H1 (cell line): ENCODE measurements around the gene MBTPS2. TPM values are rescaled to one million over a fixed set of nuclear protein-coding genes. Genes with fewer than 3 reads are reported as not detected.

Experiments
- CTCF ChIA-PET: fragments of 300-600 bp; sonication (Branson Sonifier 250); formaldehyde crosslinking; loops from one replicate; lab custom pipeline; 2021; ENCODE audit not compliant: partially characterized antibody; lab: Charles Lee
- POLR2A ChIA-PET: fragments of 300-600 bp; sonication (Branson Sonifier 250); formaldehyde crosslinking; loops from one replicate; lab custom pipeline; 2021; ENCODE audit warnings: inconsistent platforms; ENCODE audit not compliant: partially characterized antibody; lab: Charles Lee
- DNase-seq, 2 experiments: peaks; one replicate each; pipeline versions ENCODE4 v3.0.0 to v3.0.0-alpha.2; 2010 to 2022; ENCODE audit warnings: low spot score in 2 of 2, low read depth in 1 of 2, mixed read lengths in 1 of 2
- FAIRE-seq: peaks from 2 replicates; lab custom pipeline; 2011; peaks lifted over from hg19 to GRCh38; lab: Jason Lieb, UNC
- H2AFZ ChIP-seq: 2 replicates; pipeline ENCODE4 v1.8.1; 2012; ENCODE audit warnings: low read length, inconsistent platforms
- H2AK5ac ChIP-seq: 2 replicates; pipeline ENCODE4 v1.6.1; 2013; ENCODE audit warnings: low read depth, low read length
- H2BK120ac ChIP-seq: replicated peaks from 2 replicates; pipeline ENCODE3; 2013; ENCODE audit warnings: low read depth, low read length, inconsistent platforms
- H2BK12ac ChIP-seq: 2 replicates; pipeline ENCODE4 v1.6.1; 2013; ENCODE audit warnings: low read depth, low read length
- H2BK15ac ChIP-seq: 2 replicates; pipeline ENCODE4 v1.6.1; 2013; ENCODE audit warnings: low read length
- H2BK20ac ChIP-seq: 2 replicates; pipeline ENCODE4 v1.6.1; 2013; ENCODE audit warnings: low read length
- H2BK5ac ChIP-seq: 2 replicates; pipeline ENCODE4 v1.6.1; 2013; ENCODE audit warnings: low read depth, low read length
- H3K14ac ChIP-seq: 2 replicates; pipeline ENCODE4 v1.6.1; 2013; ENCODE audit warnings: inconsistent platforms; ENCODE audit not compliant: insufficient read length
- H3K18ac ChIP-seq: 2 replicates; pipeline ENCODE4 v1.6.1; 2013; ENCODE audit warnings: low read length; ENCODE audit errors: extremely low read depth
- H3K23ac ChIP-seq: 2 replicates; pipeline ENCODE4 v1.6.1; 2013; ENCODE audit warnings: inconsistent platforms; ENCODE audit not compliant: insufficient read length
- H3K23me2 ChIP-seq: 2 replicates; pipeline ENCODE4 v1.6.1; 2013; ENCODE audit warnings: low read depth, low read length
- H3K27ac ChIP-seq: 2 replicates; pipeline ENCODE4 v1.6.1; 2011; ENCODE audit warnings: low read depth, low read length, inconsistent platforms
- H3K27me3 ChIP-seq, 4 experiments: replicated peaks in 1 of 4; 1 replicate in 1 of 4; 2 replicates in 3 of 4; pipeline versions ENCODE4 v1.6.1 to v1.8.1; 2011 to 2013; ENCODE audit warnings: low read length in 3 of 4, mild to moderate bottlenecking in 3 of 4, inconsistent platforms in 2 of 4, mixed read lengths in 2 of 4, moderate library complexity in 1 of 4; ENCODE audit not compliant: control insufficient read depth in 3 of 4, insufficient read depth in 3 of 4; ENCODE audit errors: extremely low read depth in 1 of 4
- H3K36me3 ChIP-seq, 4 experiments: 2 replicates each; pipeline versions ENCODE4 v1.6.1 to v1.8.1; 2011 to 2013; ENCODE audit warnings: mild to moderate bottlenecking in 4 of 4, low read length in 3 of 4, moderate library complexity in 2 of 4, control low read depth in 1 of 4, inconsistent platforms in 1 of 4; ENCODE audit not compliant: insufficient read depth in 4 of 4, control insufficient read depth in 2 of 4
- H3K4ac ChIP-seq: replicated peaks from 2 replicates; pipeline ENCODE3; 2013; ENCODE audit warnings: low read length, low read depth, mixed read lengths, inconsistent platforms; ENCODE audit not compliant: insufficient read length
- H3K4me1 ChIP-seq, 4 experiments: replicated peaks in 1 of 4; 1 replicate in 1 of 4; 2 replicates in 3 of 4; pipeline versions ENCODE4 v1.6.1 to v1.8.1; 2011 to 2013; ENCODE audit warnings: low read length in 3 of 4, inconsistent platforms in 2 of 4, mixed read lengths in 1 of 4; ENCODE audit not compliant: insufficient read depth in 4 of 4, control insufficient read depth in 3 of 4
- H3K4me2 ChIP-seq, 2 experiments: 2 replicates each; pipeline versions ENCODE4 v1.6.1 to v1.8.1; 2011 to 2013; ENCODE audit warnings: low read depth in 2 of 2, low read length in 2 of 2, control low read depth in 1 of 2, inconsistent platforms in 1 of 2, mild to moderate bottlenecking in 1 of 2; ENCODE audit not compliant: insufficient read depth in 1 of 2
- H3K4me3 ChIP-seq, 4 experiments: fragments of 200-600, 300-600 bp in 1 of 4; sonication (generic), shearing (Covaris generic), sonication (Bioruptor Twin) in 1 of 4; 2 replicates each; pipeline versions ENCODE4 v1.5.1 to v1.8.1; 2011 to 2016; ENCODE audit warnings: low read length in 4 of 4, low read depth in 3 of 4, control low read depth in 2 of 4, inconsistent platforms in 2 of 4, mild to moderate bottlenecking in 2 of 4, mixed read lengths in 1 of 4, moderate library complexity in 1 of 4; ENCODE audit not compliant: insufficient read depth in 2 of 4; ENCODE audit errors: extremely low read depth in 1 of 4
- H3K56ac ChIP-seq: replicated peaks from 2 replicates; pipeline ENCODE3; 2013; ENCODE audit warnings: low read depth, mild to moderate bottlenecking, mixed read lengths, low read length, inconsistent platforms; ENCODE audit not compliant: insufficient read length
- H3K79me1 ChIP-seq: 2 replicates; pipeline ENCODE4 v1.6.1; 2013; ENCODE audit warnings: low read depth, low read length, control low read depth
- H3K79me2 ChIP-seq, 2 experiments: 2 replicates each; pipeline versions ENCODE4 v1.6.1 to v1.8.1; 2012 to 2013; ENCODE audit warnings: low read length in 2 of 2, mild to moderate bottlenecking in 2 of 2, inconsistent platforms in 1 of 2; ENCODE audit not compliant: insufficient read depth in 2 of 2, control insufficient read depth in 1 of 2
- H3K9ac ChIP-seq, 4 experiments: replicated peaks in 1 of 4; 1 replicate in 1 of 4; 2 replicates in 3 of 4; pipeline versions ENCODE4 v1.6.1 to v1.8.1; 2011 to 2013; ENCODE audit warnings: low read depth in 3 of 4, low read length in 3 of 4, control low read depth in 2 of 4, mild to moderate bottlenecking in 2 of 4, moderate library complexity in 2 of 4, inconsistent platforms in 1 of 4; ENCODE audit errors: extremely low read depth in 1 of 4
- H3K9me3 ChIP-seq, 2 experiments: 2 replicates each; pipeline versions ENCODE4 v1.6.1 to v1.8.1; 2012 to 2013; ENCODE audit warnings: mild to moderate bottlenecking in 2 of 2, moderate library complexity in 2 of 2, control low read depth in 1 of 2, inconsistent platforms in 1 of 2, low read depth in 1 of 2, low read length in 1 of 2, mixed read lengths in 1 of 2; ENCODE audit not compliant: insufficient read depth in 2 of 2
- H4K20me1 ChIP-seq, 2 experiments: replicated peaks in 1 of 2; 2 replicates each; pipeline versions ENCODE3 to v1.8.1; 2011 to 2013; ENCODE audit warnings: inconsistent platforms in 2 of 2, low read length in 2 of 2, mild to moderate bottlenecking in 1 of 2; ENCODE audit not compliant: insufficient read depth in 2 of 2, control insufficient read depth in 1 of 2
- H4K5ac ChIP-seq: 2 replicates; pipeline ENCODE4 v1.6.1; 2013; ENCODE audit warnings: low read length, low read depth, mixed read lengths, inconsistent platforms; ENCODE audit not compliant: insufficient read length
- H4K8ac ChIP-seq: 2 replicates; pipeline ENCODE4 v1.8.0; 2013; ENCODE audit warnings: mild to moderate bottlenecking, moderate library complexity, low read length, inconsistent platforms; ENCODE audit not compliant: insufficient read depth; ENCODE audit errors: extremely low read depth
- H4K91ac ChIP-seq: replicated peaks from 2 replicates; pipeline ENCODE3; 2013; ENCODE audit warnings: low read length, mixed read lengths, inconsistent platforms; ENCODE audit not compliant: insufficient read length
- BCL11A ChIP-seq, 2 experiments: IDR thresholded peaks; one replicate each; pipeline ENCODE4 v1.6.1; 2011; ENCODE audit warnings: low read depth in 2 of 2, low read length in 2 of 2, mild to moderate bottlenecking in 2 of 2
- CHD2 ChIP-seq: IDR thresholded peaks from 2 replicates; pipeline ENCODE4 v1.6.1; 2012; ENCODE audit warnings: low read length, improper control_type of control experiment
- CTBP2 ChIP-seq: IDR thresholded peaks from 2 replicates; pipeline ENCODE4 v1.7.0; 2011; ENCODE audit warnings: borderline replicate concordance, mild to moderate bottlenecking, moderate library complexity, mixed read lengths, low read length; ENCODE audit not compliant: insufficient read depth, insufficient read length
- RAD21 ChIP-seq, 2 experiments: IDR thresholded peaks in 1 of 2; conservative IDR thresholded peaks in 1 of 2; 2 replicates each; pipeline ENCODE4 v1.6.1; 2011; ENCODE audit warnings: low read depth in 2 of 2, low read length in 2 of 2, improper control_type of control experiment in 1 of 2, inconsistent platforms in 1 of 2, mild to moderate bottlenecking in 1 of 2, moderate library complexity in 1 of 2
- SAP30 ChIP-seq: fragments of 300-600 bp; sonication (generic); IDR thresholded peaks from 2 replicates; pipeline ENCODE4 v1.7.1; 2012; ENCODE audit warnings: low read length, moderate library complexity, mild to moderate bottlenecking, inconsistent platforms; ENCODE audit not compliant: insufficient read depth, insufficient replicate concordance
- SRF ChIP-seq: IDR thresholded peaks from 2 replicates; pipeline ENCODE4 v1.6.1; 2011; ENCODE audit warnings: mild to moderate bottlenecking, low read depth, low read length, moderate library complexity
- WGBS, 2 experiments: shearing (Covaris generic) in 1 of 2; methylation state at CpG; one replicate each; pipeline versions ENCODE4 v1.1.6 to v1.1.7; 2013 to 2015; ENCODE audit warnings: low lambda C conversion rate in 2 of 2, mixed read lengths in 2 of 2, inconsistent platforms in 1 of 2, low coverage in 1 of 2, missing lambda C conversion rate in 1 of 2; ENCODE audit not compliant: insufficient replicate concordance in 2 of 2, insufficient coverage in 1 of 2, insufficient read length in 1 of 2; ENCODE audit errors: extremely low coverage in 1 of 2, missing lambda C conversion rate in 1 of 2; 5-methylcytosine and 5-hydroxymethylcytosine counted together
- polyA plus RNA-seq, 7 experiments: library from polyadenylated mRNA; depleted of rRNA in 3 of 7; stranded (reverse) in 5 of 7; unstranded in 2 of 7; fragments of >200 nt in 5 of 7; fragments of 200-250 nt in 2 of 7; gene quantifications; 1 replicate in 5 of 7; 2 replicates in 1 of 7; 4 replicates in 1 of 7; pipeline versions ENCODE4 v1.2.1 to v1.2.3, GENCODE V29; 2011 to 2013; ENCODE audit warnings: missing spikeins in 2 of 7, mixed read lengths in 2 of 7
- total RNA-seq: library from RNA; stranded (reverse); fragmentation: NEBNext Ultra II Directional; extraction: Animal tissue kit (Norgen Biotek cat#: 25700); gene quantifications from 2 replicates; pipeline ENCODE4 v1.2.1, GENCODE V29; 2021

The MBTPS2 gene
- total and polyA plus RNA-seq, 2 of the 8 experiments (the other 6 are each of a cell fraction or from before 2014, with no cell fraction given) = 4.3 to 7.4 TPM

DNA sequence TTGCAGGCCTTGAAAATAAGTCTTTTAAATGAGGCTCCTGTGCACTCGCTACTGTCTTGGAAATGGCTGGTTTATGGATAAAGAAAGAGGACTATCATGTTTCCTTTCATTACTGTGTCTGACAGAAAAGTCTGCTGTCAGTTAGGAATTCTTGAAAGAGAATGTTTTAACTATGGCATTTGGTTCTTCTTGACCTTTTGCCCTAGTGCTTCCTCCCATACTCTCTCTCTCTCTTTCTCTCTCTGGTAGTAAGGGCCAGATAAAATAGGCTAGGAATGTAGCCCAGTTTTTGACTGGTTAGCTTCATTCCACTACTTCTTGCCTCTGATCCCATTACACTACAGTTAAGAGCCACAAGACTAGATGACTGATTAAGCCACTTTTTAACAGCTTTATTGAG, 46.2 kb downstream of the MBTPS2 start:
- H3K18ac ChIP-seq = no peak overlapping the region
- H3K23me2 ChIP-seq = no peaks in the 10 kb centered on the region
- H3K27ac ChIP-seq = no peak overlapping the region
- no peak overlapping the region for H3K4me3 ChIP-seq
- H3K27me3 ChIP-seq = no peaks in the 10 kb centered on the region
- no peak overlapping the region for H4K91ac ChIP-seq
- POLR2A ChIA-PET = interaction anchor here (1.6 kb wide), 1 partner anchor 12 kb away, joined by 4 read pairs; no protein-coding TSS in a partner anchor
- no peaks in the 10 kb centered on the region for H4K20me1 ChIP-seq
- H2BK15ac ChIP-seq = no peak overlapping the region
- no peak overlapping the region for H3K23ac ChIP-seq
- no peak overlapping the region for H2BK20ac ChIP-seq
- no peak overlapping the region for H3K4me2 ChIP-seq
- no peak overlapping the region for H2AK5ac ChIP-seq
- FAIRE-seq (no peak), DNase-seq (no peak)
- H2AFZ ChIP-seq = no peak overlapping the region
- no peak overlapping the region for H2BK5ac ChIP-seq
- H3K9ac ChIP-seq = no peak overlapping the region
- no peak overlapping the region for H2BK12ac ChIP-seq
- no peaks in the 10 kb centered on the region for H3K4me1 ChIP-seq
- H2BK120ac ChIP-seq = no peak overlapping the region
- no peaks in the 10 kb centered on the region for H3K79me1 ChIP-seq
- 100% methylated on average over 1 of the region's 1 CpG; no CpG with 5 or more reads in 1 of the 2 experiments for WGBS, 2 experiments
- H4K5ac ChIP-seq = no peak overlapping the region
- no peak overlapping the region for H3K4ac ChIP-seq
- CTCF ChIA-PET = no interaction called here
- H3K79me2 ChIP-seq = no peaks in the 10 kb centered on the region
- H3K14ac ChIP-seq = no peak overlapping the region
- no peaks in the 10 kb centered on the region for H3K9me3 ChIP-seq
- no peaks in the 10 kb centered on the region for H3K36me3 ChIP-seq
- TF ChIP-seq CTBP2 (no peak), BCL11A (IDR thresholded peaks at IDR 0.05; ENCODE audit: low read depth in 2 of 2, low read length in 2 of 2) (no peak), CHD2 (no peak), SAP30 (no peak), RAD21 (IDR thresholded peaks at IDR 0.05 in 1 of 2, conservative IDR thresholded peaks at IDR 0.05 in 1 of 2; ENCODE audit: low read depth in 2 of 2, low read length in 2 of 2) (no peak), SRF (no peak)
- no peak overlapping the region for H3K56ac ChIP-seq
- H4K8ac ChIP-seq = no peak overlapping the region
